ENCODE results near the gene AFAP1. TPM values are rescaled to one million over a fixed set of nuclear protein-coding genes. Genes with fewer than 3 reads are reported as not detected.

AFAP1 gene
- total and polyA plus RNA-seq, 2 donors (not counting 1 experiment from before 2014, with no cell fraction given), result 0.03 to 0.44 TPM

DNA sequence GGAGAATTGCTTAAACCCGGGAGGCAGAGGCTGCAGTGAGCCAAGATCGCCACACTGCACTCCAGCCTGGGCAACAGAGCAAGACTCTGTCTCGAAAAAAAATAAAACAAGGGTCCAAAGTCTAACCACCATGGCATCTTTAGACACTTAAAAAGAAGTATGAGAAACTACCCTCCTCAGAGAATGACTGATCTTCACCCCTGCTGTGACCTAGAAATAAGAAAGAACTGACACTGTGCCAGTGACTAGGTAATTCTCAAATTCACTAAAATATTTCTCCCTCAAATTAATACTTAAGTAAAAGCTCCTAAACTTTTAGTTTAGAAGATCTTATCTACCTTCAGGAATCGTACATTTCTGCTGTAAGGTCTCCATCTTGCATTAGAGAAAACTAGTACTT lies 80.3 kb downstream of the AFAP1 start:
- Histone ChIP-seq H3K27ac (ENCODE audit: low read length in 2 of 2) (no peak overlapping the region), H3K79me2 (ENCODE audit: control insufficient read depth, insufficient read depth, low read length) (no peaks in the 10 kb centered on the region), H4K20me1 (ENCODE audit: control insufficient read depth, insufficient read depth, low read length, poor library complexity, severe bottlenecking) (no peaks in the 10 kb centered on the region), H3K9ac (ENCODE audit: low read length) (no peak overlapping the region), H3K4me3 (ENCODE audit: control extremely low read depth in 1 of 5, extremely low read depth in 1 of 5, insufficient read depth in 1 of 5, low read depth in 2 of 5, low read length in 4 of 5) (no peak overlapping the region), H3K27me3 (replicated peaks in 1 of 4; ENCODE audit: control extremely low read depth in 1 of 4, control insufficient read depth in 3 of 4, insufficient read depth in 4 of 4, low read length in 3 of 4) (no peaks in the 10 kb centered on the region), H3K4me1 (ENCODE audit: control insufficient read depth in 2 of 2, insufficient read depth in 2 of 2, low read length in 2 of 2) (no peaks in the 10 kb centered on the region), H3K36me3 (replicated peaks in 1 of 2; ENCODE audit: control extremely low read depth in 1 of 2, control insufficient read depth in 1 of 2, extremely low read depth in 1 of 2, insufficient read depth in 2 of 2, low read length in 1 of 2) (no peaks in the 10 kb centered on the region), H2AFZ (ENCODE audit: insufficient read depth, low read depth, low read length, poor library complexity, severe bottlenecking) (no peak overlapping the region), H3K4me2 (replicated peaks; ENCODE audit: low read depth, low read length, poor library complexity, severe bottlenecking) (no peak overlapping the region), H3K9me3 (ENCODE audit: control extremely low read depth in 1 of 3, control insufficient read depth in 2 of 3, insufficient read depth in 1 of 3, low read length in 2 of 3) (no peaks in the 10 kb centered on the region)
- Mint-ChIP-seq H3K9me3 (ENCODE audit: insufficient read depth) (peaks cover 2% of the 10 kb centered on the region), H3K27me3 (peaks cover 29% of the 10 kb centered on the region), H3K4me3 (no peak overlapping the region), H3K4me1 (no peaks in the 10 kb centered on the region), H3K27ac (no peak overlapping the region)
- ATAC-seq (ENCODE audit: low read depth), result no peak
- ChIA-PET POLR2A (no interaction called here), CTCF (no interaction called here)
- intact Hi-C loops (cut with micrococcal nuclease), result no loop called here
- 87% methylated on average over 3 of the region's 4 CpGs for WGBS (ENCODE audit: insufficient coverage)
- TF ChIP-seq, protein P1, sequence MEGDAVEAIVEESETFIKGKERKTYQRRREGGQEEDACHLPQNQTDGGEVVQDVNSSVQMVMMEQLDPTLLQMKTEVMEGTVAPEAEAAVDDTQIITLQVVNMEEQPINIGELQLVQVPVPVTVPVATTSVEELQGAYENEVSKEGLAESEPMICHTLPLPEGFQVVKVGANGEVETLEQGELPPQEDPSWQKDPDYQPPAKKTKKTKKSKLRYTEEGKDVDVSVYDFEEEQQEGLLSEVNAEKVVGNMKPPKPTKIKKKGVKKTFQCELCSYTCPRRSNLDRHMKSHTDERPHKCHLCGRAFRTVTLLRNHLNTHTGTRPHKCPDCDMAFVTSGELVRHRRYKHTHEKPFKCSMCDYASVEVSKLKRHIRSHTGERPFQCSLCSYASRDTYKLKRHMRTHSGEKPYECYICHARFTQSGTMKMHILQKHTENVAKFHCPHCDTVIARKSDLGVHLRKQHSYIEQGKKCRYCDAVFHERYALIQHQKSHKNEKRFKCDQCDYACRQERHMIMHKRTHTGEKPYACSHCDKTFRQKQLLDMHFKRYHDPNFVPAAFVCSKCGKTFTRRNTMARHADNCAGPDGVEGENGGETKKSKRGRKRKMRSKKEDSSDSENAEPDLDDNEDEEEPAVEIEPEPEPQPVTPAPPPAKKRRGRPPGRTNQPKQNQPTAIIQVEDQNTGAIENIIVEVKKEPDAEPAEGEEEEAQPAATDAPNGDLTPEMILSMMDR (IDR thresholded peaks at IDR 0.05), result no peak
- TF ChIP-seq EZH2 (IDR thresholded peaks at IDR 0.05; ENCODE audit: borderline replicate concordance, insufficient read depth, low read depth, low read length, poor library complexity, severe bottlenecking), result no peak
- no peak for DNase-seq

DNA sequence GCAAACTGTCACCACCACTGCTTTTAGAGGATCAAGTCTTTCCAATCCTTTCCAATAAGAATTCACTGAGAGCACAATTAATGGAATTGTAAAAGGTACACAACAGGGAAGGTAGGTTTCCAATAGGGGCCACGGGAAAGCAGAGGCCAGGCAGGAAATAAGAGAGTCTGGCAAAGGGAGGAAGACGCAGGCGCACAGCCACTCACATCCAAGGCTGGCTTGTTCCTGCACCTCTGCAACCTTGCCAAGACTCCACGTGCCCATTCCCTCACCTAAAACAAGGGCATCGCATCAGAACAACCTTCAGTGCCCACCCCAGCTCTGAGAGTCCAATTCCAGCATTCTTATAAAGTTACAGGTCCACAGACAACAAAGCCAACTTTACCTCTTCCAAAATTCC lies 81.2 kb downstream of the AFAP1 start:
- Mint-ChIP-seq H3K9me3 (ENCODE audit: insufficient read depth) (no peaks in the 10 kb centered on the region), H3K4me3 (no peak overlapping the region), H3K27me3 (peaks cover 33% of the 10 kb centered on the region), H3K27ac (no peak overlapping the region), H3K4me1 (no peaks in the 10 kb centered on the region)
- Histone ChIP-seq H3K36me3 (replicated peaks in 1 of 2; ENCODE audit: control extremely low read depth in 1 of 2, control insufficient read depth in 1 of 2, extremely low read depth in 1 of 2, insufficient read depth in 2 of 2, low read length in 1 of 2) (no peaks in the 10 kb centered on the region), H4K20me1 (ENCODE audit: control insufficient read depth, insufficient read depth, low read length, poor library complexity, severe bottlenecking) (no peaks in the 10 kb centered on the region), H3K4me3 (ENCODE audit: control extremely low read depth in 1 of 5, extremely low read depth in 1 of 5, insufficient read depth in 1 of 5, low read depth in 2 of 5, low read length in 4 of 5) (no peak overlapping the region), H3K27me3 (replicated peaks in 1 of 4; ENCODE audit: control extremely low read depth in 1 of 4, control insufficient read depth in 3 of 4, insufficient read depth in 4 of 4, low read length in 3 of 4) (no peaks in the 10 kb centered on the region), H3K9ac (ENCODE audit: low read length) (no peak overlapping the region), H3K79me2 (ENCODE audit: control insufficient read depth, insufficient read depth, low read length) (no peaks in the 10 kb centered on the region), H3K4me2 (replicated peaks; ENCODE audit: low read depth, low read length, poor library complexity, severe bottlenecking) (no peak overlapping the region), H3K27ac (ENCODE audit: low read length in 2 of 2) (no peak overlapping the region), H3K9me3 (ENCODE audit: control extremely low read depth in 1 of 3, control insufficient read depth in 2 of 3, insufficient read depth in 1 of 3, low read length in 2 of 3) (no peaks in the 10 kb centered on the region), H2AFZ (ENCODE audit: insufficient read depth, low read depth, low read length, poor library complexity, severe bottlenecking) (no peak overlapping the region), H3K4me1 (ENCODE audit: control insufficient read depth in 2 of 2, insufficient read depth in 2 of 2, low read length in 2 of 2) (no peaks in the 10 kb centered on the region)
- ChIA-PET CTCF (no interaction called here), POLR2A (no interaction called here)
- DNase-seq (no peak), ATAC-seq (ENCODE audit: low read depth) (no peak)
- intact Hi-C loops (cut with micrococcal nuclease), result no loop called here
- TF ChIP-seq, protein P1 (IDR thresholded peaks at IDR 0.05), result no peak
- TF ChIP-seq EZH2 (IDR thresholded peaks at IDR 0.05; ENCODE audit: borderline replicate concordance, insufficient read depth, low read depth, low read length, poor library complexity, severe bottlenecking), result no peak
- WGBS (ENCODE audit: insufficient coverage), result 66% methylated on average over 5 of the region's 5 CpGs

Measured in B cell (primary cell).